ENCODE results near the gene PSMD6.

The PSMD6 gene

GRCh38 chr3:63993653-63994079 is 29.6 kb downstream of the PSMD6 start:
- no peak overlapping the region for H3K4me3 ChIP-seq (replicated peaks in 1 of 2; ENCODE audit: low read depth in 2 of 2, low read length in 2 of 2)

GRCh38 chr3:63992516-63993209 is 30.6 kb downstream of the PSMD6 start:
- no peak for TF ChIP-seq CTCF (IDR thresholded peaks at IDR 0.05; ENCODE audit: low read depth, low read length)
- no peak for DNase-seq (ENCODE audit: low read depth in 2 of 2)
- H3K4me3 ChIP-seq (replicated peaks in 1 of 2; ENCODE audit: low read depth in 2 of 2, low read length in 2 of 2) = no peak overlapping the region

More at GRCh38 chr3:63993653-63994079, 29.6 kb downstream of the PSMD6 start:
- peak; percentile 84 to 88 for DNase-seq (ENCODE audit: low read depth in 2 of 2)
- TF ChIP-seq CTCF (IDR thresholded peaks at IDR 0.05; ENCODE audit: low read depth, low read length) = peak; percentile 99

- no peak for DNase-seq (ENCODE audit: low read depth in 2 of 2)
- no peak for TF ChIP-seq CTCF (IDR thresholded peaks at IDR 0.05; ENCODE audit: low read depth, low read length)
- H3K4me3 ChIP-seq (replicated peaks in 1 of 2; ENCODE audit: low read depth in 2 of 2, low read length in 2 of 2) = no peak overlapping the region
Observed at GRCh38 chr3:63991666-63992065, 31.6 kb downstream of the PSMD6 start.

GRCh38 chr3:63990733-63991132 is 32.6 kb downstream of the PSMD6 start:
- TF ChIP-seq CTCF (IDR thresholded peaks at IDR 0.05; ENCODE audit: low read depth, low read length) = no peak
- H3K4me3 ChIP-seq (replicated peaks in 1 of 2; ENCODE audit: low read depth in 2 of 2, low read length in 2 of 2) = no peak overlapping the region
- DNase-seq (ENCODE audit: low read depth in 2 of 2) = no peak

- DNase-seq (ENCODE audit: low read depth in 2 of 2) = no peak
- TF ChIP-seq CTCF (IDR thresholded peaks at IDR 0.05; ENCODE audit: low read depth, low read length) = no peak
- no peak overlapping the region for H3K4me3 ChIP-seq (replicated peaks in 1 of 2; ENCODE audit: low read depth in 2 of 2, low read length in 2 of 2)
Observed at GRCh38 chr3:63990204-63990603, 33.1 kb downstream of the PSMD6 start.

GRCh38 chr3:63988943-63989342 is 34.4 kb downstream of the PSMD6 start:
- TF ChIP-seq CTCF (IDR thresholded peaks at IDR 0.05; ENCODE audit: low read depth, low read length) = no peak
- no peak overlapping the region for H3K4me3 ChIP-seq (replicated peaks in 1 of 2; ENCODE audit: low read depth in 2 of 2, low read length in 2 of 2)
- no peak for DNase-seq (ENCODE audit: low read depth in 2 of 2)

GRCh38 chr3:63986831-63987230 is 36.5 kb downstream of the PSMD6 start:
- no peak for TF ChIP-seq CTCF (IDR thresholded peaks at IDR 0.05; ENCODE audit: low read depth, low read length)
- H3K4me3 ChIP-seq (replicated peaks in 1 of 2; ENCODE audit: low read depth in 2 of 2, low read length in 2 of 2) = no peak overlapping the region
- no peak for DNase-seq (ENCODE audit: low read depth in 2 of 2)
